ENCODE data around the gene MPPED2.

The MPPED2 gene

DNA sequence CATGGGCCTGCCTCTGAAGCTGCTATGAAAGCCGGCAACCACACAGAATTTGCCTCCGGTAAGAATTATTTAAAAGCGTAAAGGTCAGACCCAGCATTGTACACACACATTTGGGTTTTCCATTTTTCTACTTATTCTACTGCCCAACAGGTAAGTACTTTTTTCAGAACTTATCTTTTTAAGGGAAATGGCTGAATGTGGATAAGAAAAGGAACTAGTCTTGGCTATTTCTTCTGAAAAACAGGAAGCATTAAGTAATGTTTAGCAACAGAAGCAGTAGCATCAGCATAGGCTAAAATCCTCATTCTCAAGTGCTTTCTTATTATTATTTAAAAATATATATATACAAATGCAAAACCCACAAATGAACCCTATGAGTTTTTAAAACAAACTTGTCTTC is 103.1 kb downstream of the MPPED2 start:
- DNase-seq = no peak

DNA sequence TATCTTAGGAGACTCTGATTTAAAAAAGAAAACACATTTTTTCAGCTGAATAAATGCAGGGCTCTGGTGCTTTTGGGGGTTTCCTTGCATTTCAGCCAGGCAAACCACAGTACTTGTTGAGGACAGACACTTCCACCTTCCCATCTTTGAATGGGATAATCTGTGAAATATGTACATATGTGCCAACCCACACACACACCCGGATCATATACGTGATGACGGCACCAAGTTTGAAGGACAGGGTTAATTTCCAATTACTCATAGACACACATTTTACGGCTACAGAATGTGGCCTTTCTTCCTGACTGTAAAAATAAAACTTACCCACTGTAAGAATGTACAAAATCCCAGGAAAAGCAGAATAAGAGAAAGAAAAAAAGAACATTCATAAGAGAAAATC is 104.4 kb downstream of the MPPED2 start:
- no peak for DNase-seq

DNA sequence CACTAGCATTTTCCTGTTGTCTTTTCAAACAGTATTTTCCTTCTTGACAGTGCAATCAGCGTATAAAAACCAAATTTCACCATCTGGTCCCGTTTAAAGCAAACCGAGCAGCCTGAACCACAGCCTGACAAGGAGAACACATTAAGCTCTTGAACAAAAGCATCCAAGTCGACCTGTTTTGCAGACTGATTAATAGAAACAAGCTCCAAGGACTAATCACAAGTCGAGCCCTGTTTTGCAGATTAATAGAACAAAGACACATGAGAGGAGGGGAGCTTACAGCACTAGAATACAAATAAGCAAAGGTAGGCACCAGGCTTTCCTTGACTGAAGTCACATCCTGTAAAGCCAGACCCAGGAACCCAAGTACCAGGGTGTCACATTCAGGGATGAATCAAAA is 104.8 kb downstream of the MPPED2 start:
- no peak for DNase-seq

GRCh38 chr11:30479899-30480298 is 106.3 kb downstream of the MPPED2 start:
- DNase-seq = no peak

DNA sequence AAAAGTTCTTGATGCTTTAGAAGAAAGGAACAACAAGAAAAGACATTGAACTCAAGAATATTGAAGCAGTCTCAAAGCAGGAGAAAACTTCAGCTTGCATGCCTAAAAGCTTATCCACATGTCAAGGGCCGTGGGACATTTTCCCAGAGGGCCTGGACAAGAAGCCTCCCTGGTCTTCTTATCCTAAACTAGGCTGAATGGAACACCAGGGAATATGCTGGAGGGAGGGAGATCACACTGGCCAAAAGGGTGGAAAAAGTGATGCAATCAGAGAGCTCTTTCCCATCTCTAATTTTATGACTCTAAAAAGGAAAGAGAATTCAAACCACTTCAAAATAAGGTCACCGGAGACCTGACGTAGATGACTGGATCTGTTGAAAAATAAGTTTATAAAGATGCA is 107.2 kb downstream of the MPPED2 start:
- DNase-seq = no peak

- no peak for DNase-seq
Observed at GRCh38 chr11:30477061-30477460, 109.1 kb downstream of the MPPED2 start.

DNA sequence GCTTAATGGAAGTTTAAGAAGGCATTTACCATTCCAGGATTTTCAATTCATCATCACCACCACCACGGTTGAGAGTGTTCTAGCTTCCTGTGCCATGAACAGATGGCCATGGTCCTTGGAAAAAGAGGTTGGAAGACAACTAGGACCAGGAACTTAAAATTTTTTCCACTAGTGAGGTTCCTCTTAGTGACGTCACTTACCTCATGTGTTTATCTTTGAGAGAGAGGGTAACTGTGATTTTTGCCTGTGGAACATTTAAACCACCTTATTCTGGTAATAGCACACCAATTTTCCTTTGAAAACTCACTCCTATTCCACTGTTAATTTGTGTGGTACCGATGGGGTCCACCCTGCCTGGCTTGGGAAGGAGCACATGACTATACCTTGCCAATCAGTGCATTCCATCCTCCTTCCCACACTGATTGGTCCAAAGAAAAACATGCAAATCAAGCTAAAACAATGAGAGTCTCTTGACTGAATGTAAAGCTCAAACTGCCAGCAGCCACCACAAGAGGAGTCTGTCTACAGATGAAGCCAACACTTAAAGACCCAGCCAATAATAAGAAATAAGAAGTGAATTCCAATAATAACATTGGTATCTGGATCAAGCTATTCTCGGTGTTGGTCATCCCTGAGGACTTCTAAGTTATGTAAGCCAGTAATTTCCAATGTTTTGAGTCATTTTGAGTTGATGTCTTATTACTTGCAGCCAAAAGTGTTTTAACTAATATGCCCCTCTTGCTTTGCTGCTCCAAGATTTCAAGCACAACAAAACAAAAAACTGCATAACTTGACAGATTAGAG is 111.8 kb downstream of the MPPED2 start:
- no peak for DNase-seq

GRCh38 chr11:30471244-30471643 is 114.9 kb downstream of the MPPED2 start:
- DNase-seq = no peak

DNA sequence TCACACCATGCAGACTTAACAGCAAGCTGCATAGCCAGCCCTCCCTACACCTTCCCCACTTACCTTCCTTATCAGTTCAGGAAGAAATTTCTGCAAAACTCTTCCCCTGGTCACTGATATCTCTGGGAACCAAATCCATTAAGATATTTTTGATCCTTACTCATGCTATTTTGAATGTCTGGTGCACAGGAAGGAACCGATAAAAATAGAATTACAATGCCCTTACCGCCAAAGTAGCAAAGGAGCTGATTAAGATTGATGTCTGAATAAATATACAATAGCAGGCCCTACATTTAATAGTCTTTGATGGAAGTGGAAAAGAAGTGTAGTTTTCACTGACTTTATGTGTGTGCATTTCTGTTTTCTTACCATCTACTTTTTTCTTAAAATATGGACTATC is 117.3 kb downstream of the MPPED2 start:
- no peak for DNase-seq

DNA sequence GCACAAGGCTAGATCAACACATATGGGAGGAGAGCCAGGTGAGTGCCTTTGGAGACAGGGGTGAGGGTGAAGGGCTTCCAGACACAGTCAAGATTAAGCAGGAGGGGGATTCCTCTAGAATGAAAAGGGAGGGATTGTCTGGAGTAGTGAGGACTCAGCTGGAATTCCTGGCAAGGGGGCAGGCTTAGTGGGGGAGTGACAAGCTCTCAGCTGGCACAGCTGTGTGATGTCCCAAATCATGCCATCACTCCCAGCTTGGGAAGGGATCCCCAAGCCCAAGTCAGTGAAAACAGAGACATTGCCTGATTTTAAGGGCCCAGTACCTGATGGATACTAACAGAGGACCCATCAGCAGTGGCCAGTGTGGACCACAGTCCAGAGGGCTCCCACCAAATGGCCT is 119.0 kb downstream of the MPPED2 start:
- DNase-seq = no peak

DNA sequence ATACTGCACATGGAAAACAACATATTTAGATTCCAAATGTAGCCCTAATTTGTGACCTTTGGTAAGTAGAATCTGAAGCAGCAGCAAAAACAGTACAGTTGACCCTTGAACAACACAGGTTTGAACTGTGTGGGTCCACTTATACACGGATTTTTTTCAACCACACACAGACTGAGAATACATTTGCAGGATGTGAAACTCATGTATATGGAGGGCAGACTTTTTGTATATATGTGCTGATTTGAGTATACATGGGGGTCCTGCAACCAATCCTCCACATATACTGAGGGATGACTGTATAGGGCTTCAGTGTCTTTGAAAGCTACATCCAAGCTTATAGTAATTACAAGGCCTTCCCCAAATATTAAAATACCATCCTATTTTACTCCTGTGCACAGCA is 120.5 kb downstream of the MPPED2 start:
- no peak for DNase-seq

- no peak for DNase-seq
Observed at GRCh38 chr11:30465192-30465591, 121.0 kb downstream of the MPPED2 start.

DNA sequence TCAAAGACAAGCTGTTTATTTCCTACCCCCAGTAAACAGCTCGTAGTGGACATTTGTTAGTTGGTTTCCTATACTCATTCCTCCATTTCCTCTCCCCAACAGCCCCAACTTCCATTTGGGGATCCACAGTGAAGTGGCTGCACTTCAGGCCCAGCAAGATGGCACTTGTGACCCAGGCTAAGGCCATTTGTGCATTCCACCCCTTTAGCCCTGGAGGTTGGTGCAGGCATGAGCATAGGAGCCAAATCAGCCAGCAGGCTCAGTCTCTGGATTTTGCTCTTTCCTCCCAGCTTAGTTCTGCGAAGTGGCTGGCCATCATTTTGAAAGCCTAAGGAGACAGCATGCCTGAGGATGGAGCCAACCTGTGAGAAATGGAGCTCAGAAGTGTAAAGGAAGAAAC is 122.9 kb downstream of the MPPED2 start:
- no peak for DNase-seq

DNA sequence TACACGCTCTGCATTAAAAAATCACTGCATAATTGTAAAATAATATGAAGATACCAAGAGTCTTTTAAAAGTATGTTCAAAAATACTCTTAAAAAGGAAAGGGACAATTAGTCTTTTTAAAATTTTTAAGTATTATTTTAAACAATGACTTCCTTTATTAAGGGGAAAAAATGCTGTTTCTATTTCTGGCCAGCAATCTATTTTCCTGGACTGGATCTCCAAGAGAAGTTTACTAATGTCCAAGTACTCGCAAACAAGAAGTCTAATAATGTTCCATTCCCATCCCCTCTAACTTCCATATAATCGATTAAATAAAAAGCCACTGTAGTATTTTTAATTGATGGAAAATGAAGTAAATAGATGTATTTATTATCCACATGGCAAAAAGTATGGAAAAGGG is 123.7 kb downstream of the MPPED2 start:
- no peak for DNase-seq

DNA sequence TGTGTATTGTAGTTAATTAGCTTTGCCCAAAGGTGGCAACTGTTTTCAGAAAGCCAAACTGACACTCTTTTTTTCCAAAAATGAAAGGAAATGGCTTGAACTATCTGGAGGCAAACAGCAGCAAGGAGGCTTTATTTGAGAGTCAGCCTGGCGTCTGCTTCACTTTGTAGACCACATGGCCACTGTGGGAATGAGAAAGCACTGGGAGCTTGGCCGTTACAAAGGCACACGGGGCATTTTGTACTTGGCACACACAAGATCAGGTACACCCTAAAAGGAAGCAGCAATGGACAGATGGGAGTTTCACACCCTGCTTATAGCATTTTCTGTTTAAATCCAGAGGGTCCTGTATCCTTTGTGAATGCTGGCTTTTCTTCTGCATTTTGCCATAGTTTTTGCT is 126.3 kb downstream of the MPPED2 start:
- DNase-seq = no peak

- DNase-seq = no peak
Observed at GRCh38 chr11:30459306-30459705, 126.8 kb downstream of the MPPED2 start.

DNA sequence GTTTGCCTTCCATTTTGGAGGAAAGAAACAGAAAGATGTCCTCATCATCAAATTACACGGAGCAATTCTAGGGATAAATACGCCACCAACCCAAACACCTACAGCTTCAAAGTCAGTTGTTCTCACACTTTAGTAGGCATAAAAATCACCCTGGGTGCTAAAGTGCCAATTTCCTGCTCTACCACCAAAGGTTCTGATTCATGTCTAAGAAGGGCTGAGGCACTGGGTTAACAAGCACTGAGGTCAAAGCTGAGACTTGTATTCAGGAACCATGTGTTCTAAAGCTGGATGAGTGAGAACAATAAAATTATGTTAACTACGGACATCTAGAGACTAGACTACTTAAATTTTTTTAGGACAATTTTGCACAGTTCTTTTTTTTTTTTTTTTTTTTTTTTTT is 127.6 kb downstream of the MPPED2 start:
- no peak for DNase-seq

DNA sequence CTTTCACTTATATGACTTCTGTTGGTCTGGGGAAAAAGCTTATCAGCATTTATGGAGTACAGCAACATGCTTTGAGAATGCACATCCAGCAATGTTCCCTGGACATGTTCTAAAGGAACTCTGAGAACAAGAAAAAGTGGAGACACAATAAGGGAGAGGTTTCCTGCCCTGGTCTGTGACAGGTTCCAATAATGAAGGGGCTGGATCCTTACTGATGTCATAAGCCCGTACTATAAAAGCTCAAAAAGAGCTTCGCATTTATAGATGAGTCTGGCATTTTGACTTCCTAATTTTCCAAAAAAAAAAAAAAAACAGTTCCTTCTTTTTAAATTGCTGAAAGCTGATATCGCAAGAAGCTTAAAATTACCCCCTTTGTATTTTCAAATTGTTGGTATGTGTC is 129.1 kb downstream of the MPPED2 start:
- DNase-seq = no peak

DNA sequence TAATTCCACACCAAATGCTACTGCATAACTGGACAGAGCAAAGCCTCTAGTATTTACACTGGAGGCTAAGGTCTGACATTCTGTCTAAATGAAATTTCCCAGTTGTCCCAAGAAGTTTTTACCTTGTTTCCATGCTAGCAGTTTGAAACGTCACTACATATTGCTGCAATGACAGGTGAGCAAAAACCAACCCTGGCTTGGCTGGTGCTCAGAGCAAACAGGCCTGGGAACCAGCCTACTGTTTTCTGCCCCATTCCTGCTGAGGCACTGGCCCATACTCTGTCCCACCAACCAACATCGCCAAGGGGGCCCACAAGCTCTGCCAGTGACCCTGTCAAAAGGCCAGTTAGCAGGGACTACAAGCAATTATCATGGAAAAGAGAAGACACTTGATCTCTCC is 131.1 kb downstream of the MPPED2 start:
- DNase-seq = no peak

DNA sequence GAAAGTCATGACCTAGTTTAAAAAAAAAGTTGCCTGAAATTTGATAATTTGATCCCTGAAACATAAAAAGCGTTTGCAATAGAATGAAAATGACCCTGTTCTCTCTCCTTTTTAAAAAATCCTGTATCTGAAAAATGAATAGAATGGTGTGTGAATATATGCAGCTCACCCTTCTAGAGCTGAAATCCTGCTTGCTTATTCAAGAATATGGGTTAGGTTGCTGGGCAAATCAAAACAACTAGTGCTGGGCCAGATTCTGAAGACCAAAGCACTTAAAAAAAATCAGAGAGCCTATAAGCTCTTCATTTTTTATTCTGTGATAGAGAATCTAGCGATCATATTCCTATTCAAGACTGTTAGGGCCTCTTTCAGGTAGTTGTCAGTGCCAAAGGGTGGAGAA is 131.6 kb downstream of the MPPED2 start:
- DNase-seq = no peak

DNA sequence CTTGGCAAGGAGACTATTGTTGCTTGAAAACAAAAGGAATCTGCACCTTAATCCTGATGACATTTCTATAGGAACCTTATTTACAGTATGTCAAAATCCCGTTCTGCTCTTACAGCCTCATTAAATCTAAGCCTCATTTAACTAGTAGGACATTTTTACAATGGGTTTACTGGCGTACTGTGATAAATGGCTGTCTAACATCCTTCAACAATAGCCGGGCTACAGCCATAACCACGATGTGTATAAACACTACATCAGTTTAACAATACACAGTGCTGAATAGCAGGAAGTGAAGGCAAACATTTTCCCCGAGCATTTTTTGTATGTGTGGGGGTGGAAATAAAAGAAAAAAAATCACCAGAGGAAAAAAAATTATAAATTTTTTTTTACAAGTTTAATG is 132.0 kb downstream of the MPPED2 start:
- no peak for DNase-seq

DNA sequence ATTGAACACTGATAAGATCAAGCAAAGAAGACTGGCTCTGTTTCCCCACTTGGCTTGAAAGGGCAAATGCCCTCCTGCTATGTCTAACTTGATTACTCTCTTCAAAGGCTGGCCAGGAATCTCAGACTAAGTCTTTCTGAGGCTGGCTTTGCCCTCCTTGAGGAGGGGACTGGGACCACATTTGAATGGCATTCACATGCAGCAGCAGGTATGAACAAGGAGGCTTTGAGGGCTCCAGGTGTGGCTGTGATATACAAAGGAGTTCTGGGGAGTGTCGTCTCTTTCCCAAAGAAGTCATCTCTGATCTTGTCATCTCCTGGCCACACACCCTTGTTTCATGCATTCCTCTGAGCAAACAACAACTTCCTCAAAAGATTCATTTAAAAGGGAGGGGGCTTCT is 132.4 kb downstream of the MPPED2 start:
- no peak for DNase-seq

DNA sequence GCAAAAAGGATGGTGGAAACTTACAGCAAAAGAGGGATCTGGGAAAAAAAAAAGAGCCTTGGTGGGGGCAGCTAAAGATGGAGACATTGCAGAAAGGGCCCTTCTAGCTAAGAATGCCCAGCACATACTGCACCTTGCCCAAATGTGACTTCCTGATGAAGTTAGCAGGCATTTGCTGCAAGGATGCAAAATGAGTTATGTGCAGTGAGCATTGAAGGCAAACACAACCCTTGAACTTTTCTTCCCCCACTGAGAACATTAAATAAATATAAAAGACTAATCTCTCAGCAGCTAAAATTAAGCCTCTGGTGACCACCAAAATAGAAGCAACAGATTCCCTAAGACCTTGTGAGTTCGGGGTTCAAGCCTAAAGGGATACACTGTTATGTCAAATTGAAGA is 133.3 kb downstream of the MPPED2 start:
- no peak for DNase-seq

DNA sequence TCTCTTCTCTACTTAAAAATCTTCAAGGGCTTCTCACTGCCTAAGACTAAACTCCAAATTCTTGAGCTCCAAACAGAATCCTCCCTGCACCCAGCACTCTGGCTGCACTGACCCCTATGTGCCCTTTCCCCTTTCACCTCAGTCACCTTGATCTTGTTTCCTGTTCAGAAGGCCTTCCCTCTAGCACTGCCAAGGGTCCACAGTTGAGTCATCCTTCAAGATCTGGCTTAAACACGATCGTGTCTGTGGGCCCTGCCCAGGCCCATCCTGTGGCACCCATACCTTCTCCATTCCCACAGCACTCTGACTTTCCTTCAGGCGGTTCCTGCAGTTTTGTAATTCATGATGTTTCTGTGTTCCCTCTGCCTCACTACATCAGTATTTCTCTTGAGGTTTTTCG is 134.0 kb downstream of the MPPED2 start:
- no peak for DNase-seq

- DNase-seq = no peak
Observed at GRCh38 chr11:30451626-30452025, 134.5 kb downstream of the MPPED2 start.

Data from C1 segment of cervical spinal cord (tissue), 14 donors.